ENCODE results near the gene GPR6. TPM values are rescaled to one million over a fixed set of nuclear protein-coding genes. Genes with fewer than 3 reads are reported as not detected.

The GPR6 gene
- total RNA-seq, 1 experiment from 2014 or later = not detected

- no peak overlapping the region for H3K4me3 ChIP-seq
- H4K20me1 ChIP-seq (ENCODE audit: insufficient read depth) = no peaks in the 10 kb centered on the region
- peaks cover 20% of the 10 kb centered on the region for H3K27me3 ChIP-seq (ENCODE audit: insufficient read depth, low read depth)
- no TSS peak for BruUV-seq (replicated peaks)
- no peak overlapping the region for H3K27ac ChIP-seq
- H3K79me2 ChIP-seq (ENCODE audit: low read depth) = no peaks in the 10 kb centered on the region
- TF ChIP-seq EZH2 (IDR thresholded peaks at IDR 0.05; ENCODE audit: low read depth) = no peak
- TF ChIP-seq CTCF (conservative IDR thresholded peaks at IDR 0.05) = no peak
- H3K9me2 ChIP-seq (ENCODE audit: insufficient read depth) = no peaks in the 10 kb centered on the region
- H3K4me2 ChIP-seq = no peak overlapping the region
- POLR2A ChIA-PET (ENCODE audit: unreplicated experiment) = no interaction called here
- no peak for DNase-seq
- no peaks in the 10 kb centered on the region for H3K9me3 ChIP-seq (ENCODE audit: insufficient read depth, low read depth)
- CTCF ChIA-PET = interaction anchor here (0.6 kb wide), 1 partner anchor 56 kb away, joined by 5 read pairs; no protein-coding TSS in a partner anchor
- intact Hi-C loops (cut with micrococcal nuclease; ENCODE audit: unreplicated experiment) = no loop called here
- H3F3A ChIP-seq (ENCODE audit: insufficient read depth, low read depth) = no peaks in the 10 kb centered on the region
- no peak overlapping the region for H2AFZ ChIP-seq
- H3K36me3 ChIP-seq (ENCODE audit: low read depth) = no peaks in the 10 kb centered on the region
- H3K4me1 ChIP-seq (replicated peaks; ENCODE audit: insufficient read depth) = no peaks in the 10 kb centered on the region
These were observed 24.6 kb downstream of the GPR6 start for GRCh38 chr6:110002676-110003075.

GRCh38 chr6:110013386-110013785 lies 35.3 kb downstream of the GPR6 start:
- Histone ChIP-seq H3K79me2 (ENCODE audit: low read depth) (no peaks in the 10 kb centered on the region), H3K4me1 (replicated peaks; ENCODE audit: insufficient read depth) (no peaks in the 10 kb centered on the region), H3K36me3 (ENCODE audit: low read depth) (no peaks in the 10 kb centered on the region), H3K9me2 (ENCODE audit: insufficient read depth) (no peaks in the 10 kb centered on the region), H3K27me3 (ENCODE audit: insufficient read depth, low read depth) (no peaks in the 10 kb centered on the region), H3K9me3 (ENCODE audit: insufficient read depth, low read depth) (0 out of 2 replicates have a peak, but pooled peaks cover 7% of the 10 kb centered on the region), H3K4me2 (no peak overlapping the region), H4K20me1 (ENCODE audit: insufficient read depth) (no peaks in the 10 kb centered on the region), H2AFZ (no peak overlapping the region), H3K27ac (no peak overlapping the region), H3F3A (ENCODE audit: insufficient read depth, low read depth) (no peaks in the 10 kb centered on the region), H3K4me3 (no peak overlapping the region)
- TF ChIP-seq CTCF (conservative IDR thresholded peaks at IDR 0.05) (no peak), EZH2 (IDR thresholded peaks at IDR 0.05; ENCODE audit: low read depth) (no peak)
- DNase-seq = no peak
- intact Hi-C loops (cut with micrococcal nuclease; ENCODE audit: unreplicated experiment) = no loop called here
- CTCF ChIA-PET = no interaction called here
- BruUV-seq (replicated peaks) = no TSS peak
- POLR2A ChIA-PET (ENCODE audit: unreplicated experiment) = no interaction called here

- no peaks in the 10 kb centered on the region for H3K4me1 ChIP-seq (replicated peaks; ENCODE audit: insufficient read depth)
- H3K9me2 ChIP-seq (ENCODE audit: insufficient read depth) = no peaks in the 10 kb centered on the region
- H3K79me2 ChIP-seq (ENCODE audit: low read depth) = no peaks in the 10 kb centered on the region
- intact Hi-C loops (cut with micrococcal nuclease; ENCODE audit: unreplicated experiment) = no loop called here
- no peaks in the 10 kb centered on the region for H3F3A ChIP-seq (ENCODE audit: insufficient read depth, low read depth)
- no peak overlapping the region for H2AFZ ChIP-seq
- H4K20me1 ChIP-seq (ENCODE audit: insufficient read depth) = no peaks in the 10 kb centered on the region
- no peak overlapping the region for H3K4me3 ChIP-seq
- CTCF ChIA-PET = no interaction called here
- no peak overlapping the region for H3K4me2 ChIP-seq
- no peak for TF ChIP-seq EZH2 (IDR thresholded peaks at IDR 0.05; ENCODE audit: low read depth)
- TF ChIP-seq CTCF (conservative IDR thresholded peaks at IDR 0.05) = no peak
- H3K9me3 ChIP-seq (ENCODE audit: insufficient read depth, low read depth) = 0 out of 2 replicates have a peak, but pooled peaks cover 7% of the 10 kb centered on the region
- H3K36me3 ChIP-seq (ENCODE audit: low read depth) = no peaks in the 10 kb centered on the region
- DNase-seq = no peak
- no peak overlapping the region for H3K27ac ChIP-seq
- POLR2A ChIA-PET (ENCODE audit: unreplicated experiment) = no interaction called here
- H3K27me3 ChIP-seq (ENCODE audit: insufficient read depth, low read depth) = 0 out of 2 replicates have a peak, but pooled peaks cover 3% of the 10 kb centered on the region
- BruUV-seq (replicated peaks) = no TSS peak
These were observed 37.1 kb downstream of the GPR6 start for GRCh38 chr6:110015206-110015605.
